H1 (cell line): Measurements from ENCODE around the gene EXT2. TPM values are rescaled to one million over a fixed set of nuclear protein-coding genes. Genes with fewer than 3 reads are reported as not detected.

Source experiments
- CTCF ChIA-PET: fragments of 300-600 bp; sonication (Branson Sonifier 250); formaldehyde crosslinking; loops from one replicate; lab custom pipeline; 2021; ENCODE audit not compliant: partially characterized antibody; lab: Charles Lee
- POLR2A ChIA-PET: fragments of 300-600 bp; sonication (Branson Sonifier 250); formaldehyde crosslinking; loops from one replicate; lab custom pipeline; 2021; ENCODE audit warnings: inconsistent platforms; ENCODE audit not compliant: partially characterized antibody; lab: Charles Lee
- DNase-seq, 2 experiments: peaks; one replicate each; pipeline versions ENCODE4 v3.0.0 to v3.0.0-alpha.2; 2010 to 2022; ENCODE audit warnings: low spot score in 2 of 2, low read depth in 1 of 2, mixed read lengths in 1 of 2
- FAIRE-seq: peaks from 2 replicates; lab custom pipeline; 2011; peaks lifted over from hg19 to GRCh38; lab: Jason Lieb, UNC
- H2AFZ ChIP-seq: 2 replicates; pipeline ENCODE4 v1.8.1; 2012; ENCODE audit warnings: low read length, inconsistent platforms
- H2AK5ac ChIP-seq: 2 replicates; pipeline ENCODE4 v1.6.1; 2013; ENCODE audit warnings: low read depth, low read length
- H2BK120ac ChIP-seq: replicated peaks from 2 replicates; pipeline ENCODE3; 2013; ENCODE audit warnings: low read depth, low read length, inconsistent platforms
- H2BK12ac ChIP-seq: 2 replicates; pipeline ENCODE4 v1.6.1; 2013; ENCODE audit warnings: low read depth, low read length
- H2BK15ac ChIP-seq: 2 replicates; pipeline ENCODE4 v1.6.1; 2013; ENCODE audit warnings: low read length
- H2BK20ac ChIP-seq: 2 replicates; pipeline ENCODE4 v1.6.1; 2013; ENCODE audit warnings: low read length
- H2BK5ac ChIP-seq: 2 replicates; pipeline ENCODE4 v1.6.1; 2013; ENCODE audit warnings: low read depth, low read length
- H3K14ac ChIP-seq: 2 replicates; pipeline ENCODE4 v1.6.1; 2013; ENCODE audit warnings: inconsistent platforms; ENCODE audit not compliant: insufficient read length
- H3K18ac ChIP-seq: 2 replicates; pipeline ENCODE4 v1.6.1; 2013; ENCODE audit warnings: low read length; ENCODE audit errors: extremely low read depth
- H3K23ac ChIP-seq: 2 replicates; pipeline ENCODE4 v1.6.1; 2013; ENCODE audit warnings: inconsistent platforms; ENCODE audit not compliant: insufficient read length
- H3K23me2 ChIP-seq: 2 replicates; pipeline ENCODE4 v1.6.1; 2013; ENCODE audit warnings: low read depth, low read length
- H3K27ac ChIP-seq: 2 replicates; pipeline ENCODE4 v1.6.1; 2011; ENCODE audit warnings: low read depth, low read length, inconsistent platforms
- H3K27me3 ChIP-seq, 4 experiments: replicated peaks in 1 of 4; 1 replicate in 1 of 4; 2 replicates in 3 of 4; pipeline versions ENCODE4 v1.6.1 to v1.8.1; 2011 to 2013; ENCODE audit warnings: low read length in 3 of 4, mild to moderate bottlenecking in 3 of 4, inconsistent platforms in 2 of 4, mixed read lengths in 2 of 4, moderate library complexity in 1 of 4; ENCODE audit not compliant: control insufficient read depth in 3 of 4, insufficient read depth in 3 of 4; ENCODE audit errors: extremely low read depth in 1 of 4
- H3K36me3 ChIP-seq, 4 experiments: 2 replicates each; pipeline versions ENCODE4 v1.6.1 to v1.8.1; 2011 to 2013; ENCODE audit warnings: mild to moderate bottlenecking in 4 of 4, low read length in 3 of 4, moderate library complexity in 2 of 4, control low read depth in 1 of 4, inconsistent platforms in 1 of 4; ENCODE audit not compliant: insufficient read depth in 4 of 4, control insufficient read depth in 2 of 4
- H3K4ac ChIP-seq: replicated peaks from 2 replicates; pipeline ENCODE3; 2013; ENCODE audit warnings: low read length, low read depth, mixed read lengths, inconsistent platforms; ENCODE audit not compliant: insufficient read length
- H3K4me1 ChIP-seq, 4 experiments: replicated peaks in 1 of 4; 1 replicate in 1 of 4; 2 replicates in 3 of 4; pipeline versions ENCODE4 v1.6.1 to v1.8.1; 2011 to 2013; ENCODE audit warnings: low read length in 3 of 4, inconsistent platforms in 2 of 4, mixed read lengths in 1 of 4; ENCODE audit not compliant: insufficient read depth in 4 of 4, control insufficient read depth in 3 of 4
- H3K4me2 ChIP-seq, 2 experiments: 2 replicates each; pipeline versions ENCODE4 v1.6.1 to v1.8.1; 2011 to 2013; ENCODE audit warnings: low read depth in 2 of 2, low read length in 2 of 2, control low read depth in 1 of 2, inconsistent platforms in 1 of 2, mild to moderate bottlenecking in 1 of 2; ENCODE audit not compliant: insufficient read depth in 1 of 2
- H3K4me3 ChIP-seq, 4 experiments: fragments of 200-600, 300-600 bp in 1 of 4; sonication (generic), shearing (Covaris generic), sonication (Bioruptor Twin) in 1 of 4; 2 replicates each; pipeline versions ENCODE4 v1.5.1 to v1.8.1; 2011 to 2016; ENCODE audit warnings: low read length in 4 of 4, low read depth in 3 of 4, control low read depth in 2 of 4, inconsistent platforms in 2 of 4, mild to moderate bottlenecking in 2 of 4, mixed read lengths in 1 of 4, moderate library complexity in 1 of 4; ENCODE audit not compliant: insufficient read depth in 2 of 4; ENCODE audit errors: extremely low read depth in 1 of 4
- H3K56ac ChIP-seq: replicated peaks from 2 replicates; pipeline ENCODE3; 2013; ENCODE audit warnings: low read depth, mild to moderate bottlenecking, mixed read lengths, low read length, inconsistent platforms; ENCODE audit not compliant: insufficient read length
- H3K79me1 ChIP-seq: 2 replicates; pipeline ENCODE4 v1.6.1; 2013; ENCODE audit warnings: low read depth, low read length, control low read depth
- H3K79me2 ChIP-seq, 2 experiments: 2 replicates each; pipeline versions ENCODE4 v1.6.1 to v1.8.1; 2012 to 2013; ENCODE audit warnings: low read length in 2 of 2, mild to moderate bottlenecking in 2 of 2, inconsistent platforms in 1 of 2; ENCODE audit not compliant: insufficient read depth in 2 of 2, control insufficient read depth in 1 of 2
- H3K9ac ChIP-seq, 4 experiments: replicated peaks in 1 of 4; 1 replicate in 1 of 4; 2 replicates in 3 of 4; pipeline versions ENCODE4 v1.6.1 to v1.8.1; 2011 to 2013; ENCODE audit warnings: low read depth in 3 of 4, low read length in 3 of 4, control low read depth in 2 of 4, mild to moderate bottlenecking in 2 of 4, moderate library complexity in 2 of 4, inconsistent platforms in 1 of 4; ENCODE audit errors: extremely low read depth in 1 of 4
- H3K9me3 ChIP-seq, 2 experiments: 2 replicates each; pipeline versions ENCODE4 v1.6.1 to v1.8.1; 2012 to 2013; ENCODE audit warnings: mild to moderate bottlenecking in 2 of 2, moderate library complexity in 2 of 2, control low read depth in 1 of 2, inconsistent platforms in 1 of 2, low read depth in 1 of 2, low read length in 1 of 2, mixed read lengths in 1 of 2; ENCODE audit not compliant: insufficient read depth in 2 of 2
- H4K20me1 ChIP-seq, 2 experiments: replicated peaks in 1 of 2; 2 replicates each; pipeline versions ENCODE3 to v1.8.1; 2011 to 2013; ENCODE audit warnings: inconsistent platforms in 2 of 2, low read length in 2 of 2, mild to moderate bottlenecking in 1 of 2; ENCODE audit not compliant: insufficient read depth in 2 of 2, control insufficient read depth in 1 of 2
- H4K5ac ChIP-seq: 2 replicates; pipeline ENCODE4 v1.6.1; 2013; ENCODE audit warnings: low read length, low read depth, mixed read lengths, inconsistent platforms; ENCODE audit not compliant: insufficient read length
- H4K8ac ChIP-seq: 2 replicates; pipeline ENCODE4 v1.8.0; 2013; ENCODE audit warnings: mild to moderate bottlenecking, moderate library complexity, low read length, inconsistent platforms; ENCODE audit not compliant: insufficient read depth; ENCODE audit errors: extremely low read depth
- H4K91ac ChIP-seq: replicated peaks from 2 replicates; pipeline ENCODE3; 2013; ENCODE audit warnings: low read length, mixed read lengths, inconsistent platforms; ENCODE audit not compliant: insufficient read length
- CBX5 ChIP-seq: fragments of 300-800, 300-1000 bp; sonication (generic); IDR thresholded peaks from 2 replicates; pipeline ENCODE4 v1.7.1; 2016; ENCODE audit warnings: antibody characterized with exemption, low read length, low read depth
- CHD2 ChIP-seq: IDR thresholded peaks from 2 replicates; pipeline ENCODE4 v1.6.1; 2012; ENCODE audit warnings: low read length, improper control_type of control experiment
- CTBP2 ChIP-seq: IDR thresholded peaks from 2 replicates; pipeline ENCODE4 v1.7.0; 2011; ENCODE audit warnings: borderline replicate concordance, mild to moderate bottlenecking, moderate library complexity, mixed read lengths, low read length; ENCODE audit not compliant: insufficient read depth, insufficient read length
- GTF2F1 ChIP-seq: IDR thresholded peaks from 2 replicates; pipeline ENCODE4 v1.6.1; 2012; ENCODE audit warnings: low read depth, low read length, improper control_type of control experiment, borderline replicate concordance
- NANOG ChIP-seq: IDR thresholded peaks from 2 replicates; pipeline ENCODE4 v1.6.1; 2011; ENCODE audit warnings: low read length, low read depth, mild to moderate bottlenecking, inconsistent platforms; ENCODE audit not compliant: insufficient read depth, poor library complexity, severe bottlenecking
- POLR2A ChIP-seq, 2 experiments: IDR thresholded peaks; 1 replicate in 1 of 2; 2 replicates in 1 of 2; pipeline ENCODE4 v1.6.1; 2011; ENCODE audit warnings: low read depth in 2 of 2, low read length in 2 of 2, mild to moderate bottlenecking in 2 of 2; ENCODE audit errors: control extremely low read depth in 1 of 2
- RNF2 ChIP-seq: fragments of 200-900, 300-1000 bp; sonication (generic); IDR thresholded peaks from 2 replicates; pipeline ENCODE4 v1.7.1; 2016; ENCODE audit warnings: borderline replicate concordance, low read depth, mild to moderate bottlenecking, antibody characterized with exemption, low read length; ENCODE audit not compliant: poor library complexity, severe bottlenecking; ENCODE audit errors: missing control alignments
- SIN3A ChIP-seq, 2 experiments: IDR thresholded peaks in 1 of 2; conservative IDR thresholded peaks in 1 of 2; 2 replicates each; pipeline ENCODE4 v1.6.1; 2011 to 2012; ENCODE audit warnings: low read length in 2 of 2, improper control_type of control experiment in 1 of 2, low read depth in 1 of 2, mild to moderate bottlenecking in 1 of 2
- SP1 ChIP-seq: IDR thresholded peaks from 2 replicates; pipeline ENCODE4 v1.6.1; 2011; ENCODE audit warnings: low read depth, low read length
- YY1 ChIP-seq: IDR thresholded peaks from 2 replicates; pipeline ENCODE4 v1.6.1; 2011; ENCODE audit warnings: low read depth, mild to moderate bottlenecking, low read length
- ZNF274 ChIP-seq: IDR thresholded peaks from 2 replicates; pipeline ENCODE4 v1.7.0; 2012; ENCODE audit warnings: low read length, borderline replicate concordance; ENCODE audit errors: extremely low read depth
- WGBS, 2 experiments: shearing (Covaris generic) in 1 of 2; methylation state at CpG; one replicate each; pipeline versions ENCODE4 v1.1.6 to v1.1.7; 2013 to 2015; ENCODE audit warnings: low lambda C conversion rate in 2 of 2, mixed read lengths in 2 of 2, inconsistent platforms in 1 of 2, low coverage in 1 of 2, missing lambda C conversion rate in 1 of 2; ENCODE audit not compliant: insufficient replicate concordance in 2 of 2, insufficient coverage in 1 of 2, insufficient read length in 1 of 2; ENCODE audit errors: extremely low coverage in 1 of 2, missing lambda C conversion rate in 1 of 2; 5-methylcytosine and 5-hydroxymethylcytosine counted together
- polyA plus RNA-seq, 7 experiments: library from polyadenylated mRNA; depleted of rRNA in 3 of 7; stranded (reverse) in 5 of 7; unstranded in 2 of 7; fragments of >200 nt in 5 of 7; fragments of 200-250 nt in 2 of 7; gene quantifications; 1 replicate in 5 of 7; 2 replicates in 1 of 7; 4 replicates in 1 of 7; pipeline versions ENCODE4 v1.2.1 to v1.2.3, GENCODE V29; 2011 to 2013; ENCODE audit warnings: missing spikeins in 2 of 7, mixed read lengths in 2 of 7
- total RNA-seq: library from RNA; stranded (reverse); fragmentation: NEBNext Ultra II Directional; extraction: Animal tissue kit (Norgen Biotek cat#: 25700); gene quantifications from 2 replicates; pipeline ENCODE4 v1.2.1, GENCODE V29; 2021

The EXT2 gene
- total and polyA plus RNA-seq, 2 of the 8 experiments (the other 6 are each of a cell fraction or from before 2014, with no cell fraction given) = 29.8 to 42.8 TPM

DNA sequence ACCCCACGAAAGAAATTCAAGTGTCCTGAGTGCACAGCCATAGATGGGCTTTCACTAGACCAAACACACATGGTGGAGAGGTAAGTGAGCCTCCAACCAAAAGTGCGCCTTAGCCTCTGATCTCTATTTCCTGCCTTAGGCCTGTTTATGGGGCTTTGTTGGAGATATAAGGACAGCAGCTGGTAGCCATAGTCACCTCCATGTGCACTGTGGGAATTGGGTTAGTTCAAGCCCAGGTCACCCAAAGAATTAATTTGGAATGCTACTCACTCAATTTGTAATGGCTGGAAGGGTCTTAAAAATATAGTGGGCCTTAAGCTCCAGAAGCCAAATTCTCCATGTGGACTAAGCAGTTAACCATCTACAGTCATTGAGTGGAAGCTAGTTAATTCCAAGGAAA, 140.8 kb downstream of the EXT2 start:
- H2BK5ac ChIP-seq = no peak overlapping the region
- no peak overlapping the region for H3K18ac ChIP-seq
- no peaks in the 10 kb centered on the region for H3K79me2 ChIP-seq
- no peak overlapping the region for H2BK12ac ChIP-seq
- H3K4ac ChIP-seq = no peak overlapping the region
- CTCF ChIA-PET = interaction anchor here (0.6 to 1.8 kb wide), 8 partner anchors 10 to 142 kb away, joined by 3 to 5 read pairs (median 3); partner anchors contain the start of gene EXT2
- no peak overlapping the region for H4K91ac ChIP-seq
- 88% methylated on average over 2 of the region's 2 CpGs; no CpG with 5 or more reads in 1 of the 2 experiments for WGBS, 2 experiments
- POLR2A ChIA-PET = interaction anchor here (1.0 to 1.1 kb wide), 2 partner anchors 11 to 13 kb away, joined by 3 to 4 read pairs; no protein-coding TSS in a partner anchor
- no peak overlapping the region for H3K4me3 ChIP-seq
- no peak overlapping the region for H3K56ac ChIP-seq
- no peak overlapping the region for H2BK15ac ChIP-seq
- H2BK20ac ChIP-seq = no peak overlapping the region
- H2AK5ac ChIP-seq = no peak overlapping the region
- no peaks in the 10 kb centered on the region for H3K27me3 ChIP-seq
- H3K9ac ChIP-seq = no peak overlapping the region
- no peak overlapping the region for H2BK120ac ChIP-seq
- H3K14ac ChIP-seq = no peak overlapping the region
- no peak overlapping the region for H4K5ac ChIP-seq
- no peaks in the 10 kb centered on the region for H3K79me1 ChIP-seq
- no peaks in the 10 kb centered on the region for H3K4me1 ChIP-seq
- TF ChIP-seq RNF2 = no peak
- no peak for TF ChIP-seq NANOG
- no peak for TF ChIP-seq CHD2
- no peak for TF ChIP-seq POLR2A (IDR thresholded peaks at IDR 0.05; ENCODE audit: control extremely low read depth in 1 of 2, low read depth in 2 of 2, low read length in 2 of 2)
- no peak for TF ChIP-seq CTBP2
- no peak for TF ChIP-seq SP1
- no peak for TF ChIP-seq CBX5
- TF ChIP-seq SIN3A (conservative IDR thresholded peaks at IDR 0.05 in 1 of 2, IDR thresholded peaks at IDR 0.05 in 1 of 2; ENCODE audit: low read depth in 1 of 2, low read length in 2 of 2) = no peak
- TF ChIP-seq ZNF274 = no peak
- TF ChIP-seq GTF2F1 = no peak
- no peak for TF ChIP-seq YY1
- DNase-seq (no peak), FAIRE-seq (no peak)
- H4K8ac ChIP-seq = no peak overlapping the region
- no peak overlapping the region for H3K4me2 ChIP-seq
- H2AFZ ChIP-seq = no peak overlapping the region
- H3K36me3 ChIP-seq = peaks cover 0 to 8% (median 3%) of the 10 kb centered on the region in 4 experiments; a peak in 1 of 8 replicates
- H3K27ac ChIP-seq = no peak overlapping the region
- H3K9me3 ChIP-seq = no peaks in the 10 kb centered on the region
- no peak overlapping the region for H3K23ac ChIP-seq
- H3K23me2 ChIP-seq = no peaks in the 10 kb centered on the region
- H4K20me1 ChIP-seq = no peaks in the 10 kb centered on the region
